GM23338 (cell line): ENCODE measurements around the gene TOR3A. TPM values are rescaled to one million over a fixed set of nuclear protein-coding genes. Genes with fewer than 3 reads are reported as not detected.
A peak's percentile ranks its signal among the peaks of the same experiment; 100 is the strongest.

Experiments
- ATAC-seq: fragments of 200-7000 bp; cut with Tn5 transposase; 3 replicates; pipeline ENCODE4 v1.9.1; 2020
- DNase-seq: peaks from one replicate; pipeline ENCODE4 v3.0.0-alpha.2; 2015; ENCODE audit warnings: low spot score
- H2AFZ ChIP-seq: fragments of 200-600 bp; sonication (generic); 2 replicates; pipeline ENCODE4 v1.8.0; 2016; ENCODE audit warnings: antibody characterized with exemption, mild to moderate bottlenecking, moderate library complexity
- H3F3A ChIP-seq: fragments of 200-600 bp; sonication (generic); replicated peaks from 2 replicates; pipeline ENCODE4 v1.8.0; 2017; ENCODE audit warnings: antibody characterized with exemption, mixed run types, low read depth
- H3K27ac ChIP-seq: fragments of 200-600 bp; sonication (generic); 2 replicates; pipeline ENCODE4 v1.6.1; 2016; ENCODE audit warnings: low read depth
- H3K27me3 ChIP-seq: fragments of 200-600 bp; sonication (generic); 2 replicates; pipeline ENCODE4 v1.8.0; 2016; ENCODE audit warnings: mild to moderate bottlenecking, mixed run types, moderate library complexity; ENCODE audit not compliant: insufficient read depth
- H3K36me3 ChIP-seq: fragments of 200-600 bp; sonication (generic); 2 replicates; pipeline ENCODE4 v1.8.0; 2016; ENCODE audit warnings: mild to moderate bottlenecking; ENCODE audit not compliant: insufficient read depth
- H3K4me1 ChIP-seq: fragments of 200-600 bp; sonication (generic); 2 replicates; pipeline ENCODE4 v1.8.0; 2016; ENCODE audit warnings: mild to moderate bottlenecking, moderate library complexity; ENCODE audit not compliant: insufficient read depth
- H3K4me2 ChIP-seq: fragments of 200-600 bp; sonication (generic); 2 replicates; pipeline ENCODE4 v1.7.1; 2017; ENCODE audit warnings: mixed run types
- H3K4me3 ChIP-seq: fragments of 200-600 bp; sonication (generic); 2 replicates; pipeline ENCODE4 v1.6.1; 2016; ENCODE audit warnings: mixed run types
- H3K79me2 ChIP-seq: fragments of 200-600 bp; sonication (generic); replicated peaks from 2 replicates; pipeline ENCODE4 v1.8.0; 2017; ENCODE audit warnings: mild to moderate bottlenecking; ENCODE audit not compliant: insufficient read depth
- H3K9me2 ChIP-seq: fragments of 200-600 bp; sonication (generic); 2 replicates; pipeline ENCODE4 v1.8.0; 2017; ENCODE audit not compliant: insufficient read depth
- H4K20me1 ChIP-seq: fragments of 200-600 bp; sonication (generic); replicated peaks from 2 replicates; pipeline ENCODE4 v1.8.0; 2017; ENCODE audit warnings: mild to moderate bottlenecking; ENCODE audit not compliant: insufficient read depth
- H3K27ac Mint-ChIP-seq: 2 replicates; pipeline ENCODE4 v1.8.0; 2020; ENCODE audit warnings: inconsistent platforms, mild to moderate bottlenecking, moderate library complexity, mixed read lengths
- H3K27me3 Mint-ChIP-seq: 3 replicates; pipeline ENCODE4 v1.8.0; 2022; ENCODE audit warnings: low read depth, mild to moderate bottlenecking, moderate library complexity, mixed read lengths, inconsistent platforms; ENCODE audit not compliant: insufficient read depth, poor library complexity
- H3K36me3 Mint-ChIP-seq: 3 replicates; pipeline ENCODE4 v1.8.0; 2021; ENCODE audit warnings: low read depth, mild to moderate bottlenecking, inconsistent platforms, moderate library complexity, mixed read lengths
- H3K4me1 Mint-ChIP-seq: 3 replicates; pipeline ENCODE4 v1.8.0; 2020; ENCODE audit warnings: mild to moderate bottlenecking, inconsistent platforms, mixed read lengths
- H3K4me3 Mint-ChIP-seq: 3 replicates; pipeline ENCODE4 v1.8.0; 2021; ENCODE audit warnings: moderate library complexity, mild to moderate bottlenecking, inconsistent platforms, mixed read lengths
- H3K9me3 Mint-ChIP-seq: 3 replicates; pipeline ENCODE4 v1.8.0; 2020; ENCODE audit warnings: moderate library complexity, mild to moderate bottlenecking, inconsistent platforms, mixed read lengths
- CREB1 ChIP-seq: fragments of 250-450 bp; sonication (Bioruptor Pico); IDR thresholded peaks from 2 replicates; pipeline ENCODE4 v1.5.0; 2020; ENCODE audit warnings: low read depth, mild to moderate bottlenecking, moderate library complexity
- CTCF ChIP-seq, 2 experiments: fragments of 200-600 bp in 1 of 2; sonication (generic) in 1 of 2; conservative IDR thresholded peaks; 2 replicates each; pipeline versions ENCODE4 v1.5.1 to v1.6.1; 2016 to 2017; ENCODE audit warnings: antibody characterized with exemption in 2 of 2, low read depth in 2 of 2, mild to moderate bottlenecking in 2 of 2, moderate library complexity in 1 of 2
- EZH2 ChIP-seq: fragments of 200-600 bp; sonication (generic); IDR thresholded peaks from one replicate; pipeline ENCODE4 v1.8.0; 2017; ENCODE audit warnings: antibody characterized with exemption, mild to moderate bottlenecking, low read depth; ENCODE audit not compliant: unreplicated experiment
- JUNB ChIP-seq: IDR thresholded peaks from one replicate; pipeline ENCODE4 v1.6.1; 2016; ENCODE audit warnings: antibody characterized with exemption; ENCODE audit not compliant: unreplicated experiment
- NANOG ChIP-seq: IDR thresholded peaks from 2 replicates; pipeline ENCODE4 v1.6.1; 2016; ENCODE audit warnings: antibody characterized with exemption, borderline replicate concordance
- POLR2AphosphoS5 ChIP-seq: IDR thresholded peaks from 2 replicates; pipeline ENCODE4 v1.6.1; 2016; ENCODE audit warnings: antibody characterized with exemption, low read depth
- REST ChIP-seq: IDR thresholded peaks from one replicate; pipeline ENCODE4 v1.6.1; 2018; ENCODE audit warnings: antibody characterized with exemption; ENCODE audit not compliant: unreplicated experiment
- ZNF114 ChIP-seq: fragments of 250-450 bp; sonication (Bioruptor Pico); IDR thresholded peaks from 2 replicates; pipeline ENCODE4 v1.5.0; 2020; ENCODE audit warnings: mild to moderate bottlenecking, moderate library complexity
- ZNF331 ChIP-seq: fragments of 250-450 bp; sonication (Bioruptor Pico); IDR thresholded peaks from 2 replicates; pipeline ENCODE4 v1.5.0; 2020; ENCODE audit warnings: low read depth, mild to moderate bottlenecking, moderate library complexity
- polyA plus RNA-seq: library from polyadenylated mRNA; unstranded; fragments of >200 nt; fragmentation: Nextera tagmentation; extraction: Ambion mirVana; gene quantifications from 2 replicates; pipeline ENCODE4 v1.2.1, GENCODE V29; 2016
- total RNA-seq: library from RNA; depleted of rRNA; stranded (reverse); fragments of >200 nt; shearing (Covaris generic); gene quantifications from 2 replicates; pipeline ENCODE4 v1.2.3, GENCODE V29; 2014

TOR3A gene
- total and polyA plus RNA-seq, 2 experiments from 2014 or later: 11.2 to 57.6 TPM

- DNase-seq (no peak), ATAC-seq (no peak)
- Histone ChIP-seq H2AFZ (no peak overlapping the region), H3K79me2 (no peaks in the 10 kb centered on the region; the same call in none of the 2 replicates), H4K20me1 (no peaks in the 10 kb centered on the region), H3K27ac (no peak overlapping the region), H3K36me3 (peaks cover 32% of the 10 kb centered on the region), H3K4me3 (no peak overlapping the region), H3K27me3 (no peaks in the 10 kb centered on the region), H3K4me2 (no peak overlapping the region), H3K9me2 (no peaks in the 10 kb centered on the region), H3K4me1 (peaks cover 12% of the 10 kb centered on the region; the same call in 1 of the 2 replicates), H3F3A (no peaks in the 10 kb centered on the region; the same call in 1 of the 2 replicates)
- Mint-ChIP-seq H3K4me1 (peaks cover 5% of the 10 kb centered on the region), H3K27me3 (peaks cover 1% of the 10 kb centered on the region), H3K9me3 (no peaks in the 10 kb centered on the region), H3K27ac (no peak overlapping the region), H3K36me3 (peaks cover 41% of the 10 kb centered on the region), H3K4me3 (no peak overlapping the region)
- no peak for TF ChIP-seq ZNF114
- TF ChIP-seq EZH2: no peak
- no peak for TF ChIP-seq POLR2AphosphoS5
- TF ChIP-seq CREB1: no peak
These were observed 33.3 kb downstream of the TOR3A start for GRCh38 chr1:179115181-179115580.

- no peak overlapping the region for H3K4me3 ChIP-seq
- H3K27ac ChIP-seq: peak overlapping the region; percentile 66
- Mint-ChIP-seq H3K9me3 (no peaks in the 10 kb centered on the region), H3K27me3 (no peaks in the 10 kb centered on the region), H3K27ac (peak overlapping the region; percentile 79), H3K36me3 (peaks cover 26% of the 10 kb centered on the region), H3K4me3 (no peak overlapping the region), H3K4me1 (peaks cover 5% of the 10 kb centered on the region)
- H3K4me1 ChIP-seq: peaks cover 24% of the 10 kb centered on the region
- peaks cover 16% of the 10 kb centered on the region for H3K36me3 ChIP-seq
- no peaks in the 10 kb centered on the region for H4K20me1 ChIP-seq
- H3F3A ChIP-seq: peaks cover 5% of the 10 kb centered on the region; the same call in 1 of the 2 replicates
- H3K27me3 ChIP-seq: no peaks in the 10 kb centered on the region
- ATAC-seq (no peak), DNase-seq (no peak)
- H3K9me2 ChIP-seq: no peaks in the 10 kb centered on the region
- H3K79me2 ChIP-seq: no peaks in the 10 kb centered on the region; the same call in none of the 2 replicates
- H3K4me2 ChIP-seq: peak overlapping the region; percentile 5
- no peak overlapping the region for H2AFZ ChIP-seq
- TF ChIP-seq POLR2AphosphoS5 (no peak), CTCF (conservative IDR thresholded peaks at IDR 0.05; ENCODE audit: low read depth in 2 of 2) (no peak), EZH2 (no peak), JUNB (no peak)
These were observed 37.6 kb downstream of the TOR3A start for GRCh38 chr1:179119513-179119912.

GRCh38 chr1:179120736-179121135 lies 38.9 kb downstream of the TOR3A start:
- Histone ChIP-seq H3K27me3 (no peaks in the 10 kb centered on the region), H3K36me3 (peaks cover 10% of the 10 kb centered on the region), H3K4me1 (peaks cover 24% of the 10 kb centered on the region), H3K4me2 (no peak overlapping the region), H3K9me2 (no peaks in the 10 kb centered on the region), H2AFZ (no peak overlapping the region), H4K20me1 (no peaks in the 10 kb centered on the region), H3K27ac (peak overlapping the region; percentile 11; the same call in 1 of the 2 replicates), H3K4me3 (no peak overlapping the region), H3K79me2 (no peaks in the 10 kb centered on the region; the same call in 1 of the 2 replicates), H3F3A (peaks cover 5% of the 10 kb centered on the region; the same call in 1 of the 2 replicates)
- no peaks in the 10 kb centered on the region for H3K27me3 Mint-ChIP-seq
- DNase-seq (no peak), ATAC-seq (no peak)
- H3K4me1 Mint-ChIP-seq: peaks cover 5% of the 10 kb centered on the region
- peaks cover 24% of the 10 kb centered on the region for H3K36me3 Mint-ChIP-seq
- no peak overlapping the region for H3K4me3 Mint-ChIP-seq
- H3K27ac Mint-ChIP-seq: no peak overlapping the region
- H3K9me3 Mint-ChIP-seq: no peaks in the 10 kb centered on the region
- TF ChIP-seq ZNF331 (CRISPR knock-in tag): no peak
- TF ChIP-seq NANOG: no peak
- no peak for TF ChIP-seq REST
- no peak for TF ChIP-seq CREB1
- no peak for TF ChIP-seq POLR2AphosphoS5
- TF ChIP-seq ZNF114: no peak
- TF ChIP-seq EZH2: no peak
